ENCODE measurements around the gene RHD.
"Not testable (repeated sequence)": the region's sequence is repeated elsewhere in the genome, so short reads cannot be mapped to it uniquely, and the experiment has no call there.

The RHD gene

DNA sequence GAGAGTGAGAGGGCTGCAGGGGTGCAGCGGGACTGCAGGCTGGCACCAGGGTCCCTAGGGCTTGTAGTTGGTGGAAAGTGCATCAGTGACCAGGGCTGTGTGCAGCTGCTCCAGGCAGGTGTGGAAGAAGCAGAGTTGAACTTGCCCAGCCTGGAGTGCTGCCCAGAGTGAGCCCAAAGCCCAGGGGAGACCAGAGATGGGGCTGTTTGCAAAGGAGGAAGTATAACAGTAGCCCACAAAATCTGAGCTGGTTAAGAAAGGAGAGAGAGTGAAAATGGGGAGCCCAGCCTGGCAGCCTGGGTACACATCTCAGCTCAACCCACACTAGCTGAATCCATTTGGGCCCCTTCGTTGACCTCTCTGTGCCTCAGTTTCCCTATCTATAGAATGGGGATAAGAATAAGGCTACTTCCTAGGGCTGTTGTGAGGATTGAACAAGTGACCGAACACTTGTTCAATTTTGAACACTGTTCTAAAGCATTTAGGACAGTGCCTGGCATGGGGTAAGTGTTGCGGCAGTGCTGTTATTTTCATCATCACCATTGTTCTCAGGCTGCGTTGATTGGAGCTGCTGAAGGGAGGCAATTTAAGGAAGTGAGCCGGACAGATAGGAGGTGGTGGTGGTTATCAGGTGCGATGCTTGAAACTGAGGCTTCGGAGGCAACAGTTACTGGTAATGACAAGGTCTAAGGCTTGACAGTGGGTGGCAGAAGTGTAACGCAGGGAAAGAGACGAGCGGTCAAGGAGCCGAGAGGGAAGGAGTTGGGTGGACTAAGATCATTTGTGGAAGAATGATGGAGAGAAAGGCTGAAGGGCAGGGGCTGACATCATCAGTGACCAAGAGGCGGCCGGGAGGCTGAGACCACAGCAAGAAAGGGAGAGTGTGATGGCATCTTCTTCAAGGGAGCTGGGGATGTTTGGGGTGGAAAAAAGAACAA lies 22.8 kb downstream of the RHD start:
- not testable (repeated sequence) for DNase-seq (ENCODE audit: low read depth); H3K4me3 ChIP-seq (ENCODE audit: low read depth, low read length)

DNA sequence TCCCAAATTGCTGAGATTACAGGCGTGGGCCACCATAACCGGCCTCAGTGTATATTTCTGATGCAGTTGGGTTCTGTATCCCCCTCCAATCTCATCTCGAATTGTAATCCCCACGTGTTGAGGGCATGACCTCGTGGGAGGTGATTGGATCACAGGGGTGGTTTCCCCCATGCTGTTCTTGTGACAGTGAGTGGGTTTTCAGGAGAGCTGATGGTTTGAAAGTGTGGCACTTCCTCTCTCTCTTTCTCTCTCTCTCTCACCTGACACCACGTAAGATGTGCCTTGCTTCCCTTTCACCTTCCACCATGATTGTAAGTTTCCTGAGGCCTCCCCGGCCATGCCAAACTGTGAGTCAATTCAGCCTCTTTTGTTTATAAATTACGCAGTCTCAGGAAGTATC lies 24.2 kb downstream of the RHD start:
- not testable (repeated sequence) for DNase-seq (ENCODE audit: low read depth); H3K4me3 ChIP-seq (ENCODE audit: low read depth, low read length)

DNA sequence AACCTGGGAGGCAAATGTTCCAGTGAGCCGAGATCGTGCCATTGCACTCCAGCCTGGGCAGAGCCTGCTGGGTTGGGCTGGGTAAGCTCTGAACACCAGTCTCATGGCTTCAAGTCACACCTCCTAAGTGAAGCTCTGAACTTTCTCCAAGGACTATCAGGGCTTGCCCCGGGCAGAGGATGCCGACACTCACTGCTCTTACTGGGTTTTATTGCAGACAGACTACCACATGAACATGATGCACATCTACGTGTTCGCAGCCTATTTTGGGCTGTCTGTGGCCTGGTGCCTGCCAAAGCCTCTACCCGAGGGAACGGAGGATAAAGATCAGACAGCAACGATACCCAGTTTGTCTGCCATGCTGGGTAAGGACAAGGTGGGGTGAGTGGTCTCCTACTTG lies 28.4 kb downstream of the RHD start:
- not testable (repeated sequence) for DNase-seq (ENCODE audit: low read depth); H3K4me3 ChIP-seq (ENCODE audit: low read depth, low read length)

DNA sequence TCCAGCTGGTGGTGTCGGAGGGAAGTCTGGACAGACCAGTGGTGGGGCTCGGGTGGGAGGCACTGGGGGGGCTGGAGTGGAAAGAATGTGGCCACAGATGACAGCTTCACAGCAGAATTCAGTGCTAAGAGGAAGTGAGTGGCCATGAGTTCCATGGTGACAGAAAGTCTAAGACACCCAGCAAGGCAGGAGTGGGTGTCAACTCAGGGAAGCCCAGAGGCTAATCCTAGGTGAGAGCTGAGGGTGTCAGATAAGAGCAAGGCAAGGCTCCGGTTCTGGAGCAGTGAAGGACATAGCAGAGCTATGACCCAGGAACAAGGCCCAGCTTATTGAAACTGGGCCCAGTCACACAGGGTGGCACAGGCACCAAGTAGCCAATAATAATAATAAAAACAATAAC lies 30.0 kb downstream of the RHD start:
- not testable (repeated sequence) for H3K4me3 ChIP-seq (ENCODE audit: low read depth, low read length); DNase-seq (ENCODE audit: low read depth)

DNA sequence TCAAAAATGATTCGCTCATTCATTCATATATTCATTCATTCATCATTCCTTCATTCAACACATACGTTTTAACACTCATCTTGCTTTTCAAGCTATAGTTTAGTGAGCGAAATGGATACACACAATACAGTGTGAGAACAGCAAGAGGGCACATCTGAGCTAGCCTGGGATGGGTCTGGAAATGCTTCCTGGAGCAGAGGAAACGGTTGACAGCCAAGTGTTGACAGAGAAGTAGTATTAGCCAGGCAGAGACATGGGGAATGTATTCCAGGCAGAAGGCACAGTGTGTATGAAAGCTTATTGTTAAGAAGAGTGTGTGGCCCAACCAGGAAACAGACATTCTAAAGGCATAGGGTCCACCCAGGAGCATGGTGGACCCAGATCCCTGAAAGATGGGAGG lies 32.6 kb downstream of the RHD start:
- not testable (repeated sequence) for H3K4me3 ChIP-seq (ENCODE audit: low read depth, low read length); DNase-seq (ENCODE audit: low read depth)

DNA sequence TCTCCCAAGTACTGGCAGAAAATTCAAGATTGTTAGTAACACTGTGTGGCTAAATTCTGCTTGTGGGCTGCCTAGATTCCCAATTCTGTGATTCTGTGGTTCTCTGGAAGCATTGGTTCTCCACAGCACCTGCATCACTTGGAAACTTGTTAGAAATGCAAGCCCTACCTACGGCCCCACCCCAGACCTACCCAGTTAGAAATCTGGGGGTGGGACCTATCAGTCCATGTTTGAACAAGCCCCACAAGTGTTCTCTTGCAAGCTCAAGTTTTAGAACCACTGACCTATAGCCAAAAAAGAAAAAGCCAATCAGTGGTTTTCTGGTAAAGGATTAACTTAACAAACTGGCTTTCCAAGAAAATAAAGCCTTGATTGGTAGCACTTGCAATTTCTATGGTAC lies 35.9 kb downstream of the RHD start:
- not testable (repeated sequence) for DNase-seq (ENCODE audit: low read depth); H3K4me3 ChIP-seq (ENCODE audit: low read depth, low read length)

DNA sequence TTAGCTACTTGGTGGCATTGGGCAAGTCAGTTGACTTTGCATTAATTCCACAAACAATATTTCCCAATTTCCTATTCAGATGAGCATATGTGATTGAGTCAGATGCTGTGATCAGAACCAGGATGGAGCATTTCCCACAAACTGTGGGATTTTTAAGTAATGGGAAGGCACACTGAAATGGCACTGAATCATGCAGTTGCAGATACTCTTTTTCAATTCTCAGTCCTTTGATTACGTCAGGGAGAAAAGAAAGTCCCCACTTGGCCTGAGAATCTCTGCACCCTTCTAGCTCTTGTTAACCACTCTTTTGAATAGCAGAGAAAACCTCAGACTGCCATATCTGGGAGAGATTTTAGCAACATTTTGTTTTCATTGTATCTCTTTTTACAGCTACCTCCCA lies 36.8 kb downstream of the RHD start:
- DNase-seq (ENCODE audit: low read depth); H3K4me3 ChIP-seq (ENCODE audit: low read depth, low read length): not testable (repeated sequence)

DNA sequence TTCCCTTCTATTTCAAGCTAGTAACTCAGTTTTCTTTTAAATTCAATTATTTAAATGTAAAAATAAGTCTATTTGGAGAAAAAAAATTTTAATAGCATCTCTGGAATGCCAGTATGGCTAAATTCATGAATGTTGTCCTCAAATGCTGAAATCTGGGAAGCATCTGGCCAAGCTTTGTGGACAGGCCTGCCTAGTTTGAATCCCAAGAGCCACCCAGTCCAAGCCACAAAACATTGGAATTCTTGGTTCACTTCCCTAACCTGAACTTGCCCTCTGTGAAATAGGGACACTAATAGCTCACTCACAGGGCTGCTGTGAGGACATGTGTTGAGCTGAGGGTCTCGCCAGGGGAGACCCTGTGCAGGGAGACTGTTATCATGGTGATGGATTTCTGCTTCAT lies 37.2 kb downstream of the RHD start:
- DNase-seq (ENCODE audit: low read depth) = not testable (repeated sequence)

DNA sequence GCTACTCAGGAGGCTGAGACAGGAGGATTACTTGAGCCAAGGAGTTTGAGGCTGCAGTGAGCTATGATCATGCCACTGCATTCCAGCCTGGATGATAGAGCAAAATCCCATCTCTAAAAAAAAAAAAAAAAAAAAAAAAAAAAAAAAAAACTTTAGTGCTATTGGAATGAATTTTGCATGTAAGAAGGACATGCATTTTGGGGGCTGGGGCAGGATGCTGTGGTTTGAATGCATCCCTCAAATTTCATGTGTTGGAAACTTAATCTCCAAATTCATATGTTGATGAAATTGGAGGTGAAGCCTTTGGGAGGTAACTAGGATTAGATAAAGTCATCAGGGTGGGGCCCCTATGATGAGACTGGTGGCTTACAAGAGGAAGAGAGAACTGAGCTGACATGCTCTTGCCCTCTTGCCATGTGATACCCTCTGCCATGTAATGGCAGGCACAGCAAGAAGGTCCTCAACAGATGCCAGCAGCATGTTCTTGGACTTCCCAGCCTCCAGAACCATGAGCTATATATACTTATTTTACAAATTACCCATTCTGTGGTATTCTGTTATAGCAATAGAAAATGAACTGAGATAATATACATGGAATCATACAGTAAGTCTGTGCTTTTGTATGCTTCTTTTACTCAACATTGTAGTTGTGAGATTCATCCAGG lies 40.6 kb downstream of the RHD start:
- H3K4me3 ChIP-seq (ENCODE audit: low read depth, low read length); DNase-seq (ENCODE audit: low read depth): not testable (repeated sequence)

More for the DNA sequence above, 37.2 kb downstream of the RHD start:
- H3K4me3 ChIP-seq (ENCODE audit: low read depth, low read length) = not testable (repeated sequence)

DNA sequence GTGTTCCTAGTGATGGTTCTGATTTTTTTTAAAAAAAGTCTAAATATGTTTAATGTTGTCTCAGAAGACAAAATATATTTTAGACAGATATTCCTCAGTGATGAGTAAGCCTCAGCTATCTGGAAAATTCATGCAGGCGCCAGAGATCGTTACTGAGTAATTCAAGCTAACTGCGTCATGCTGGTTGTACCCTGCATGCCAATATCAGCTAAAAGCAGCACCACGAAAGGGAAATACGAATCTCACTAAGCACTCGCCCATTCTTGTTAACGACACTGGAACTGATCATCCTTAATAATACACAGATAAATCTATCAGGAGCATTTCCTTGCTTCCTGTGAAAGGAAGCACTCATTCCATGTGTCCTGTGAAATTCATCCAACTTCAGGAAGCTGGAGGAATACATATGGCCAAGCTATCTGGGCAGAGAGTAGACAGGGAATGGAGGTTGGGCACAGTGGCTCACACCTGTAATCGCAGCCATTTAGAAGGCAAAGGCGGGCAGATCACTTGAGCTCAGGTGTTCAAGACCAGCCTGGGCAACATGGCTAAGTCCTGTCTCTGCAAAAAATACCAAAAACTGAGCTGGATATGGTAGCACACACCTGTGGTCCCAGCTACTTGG lies 48.1 kb downstream of the RHD start:
- peak; percentile 76 for DNase-seq (ENCODE audit: low read depth)
- H3K4me3 ChIP-seq (ENCODE audit: low read depth, low read length) = not testable (repeated sequence)

DNA sequence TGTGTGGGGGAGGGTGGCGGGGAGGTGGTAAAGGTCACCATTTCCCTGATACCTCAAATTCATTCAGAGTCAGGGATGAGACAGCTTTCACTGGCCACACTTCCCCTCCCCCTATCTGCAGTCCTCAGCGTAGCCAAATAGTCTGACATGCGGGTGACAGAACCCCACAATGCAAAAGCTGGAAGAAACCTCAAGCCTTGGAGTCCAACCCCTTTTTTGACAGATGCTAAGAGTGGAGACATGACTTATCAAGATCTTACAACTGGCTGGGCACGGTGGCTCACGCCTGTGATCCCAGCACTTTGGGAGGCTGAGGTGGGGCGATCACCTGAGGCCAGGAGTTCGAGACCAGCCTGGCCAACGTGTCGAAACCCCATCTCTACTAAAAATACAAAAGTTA lies 49.8 kb downstream of the RHD start:
- DNase-seq (ENCODE audit: low read depth); H3K4me3 ChIP-seq (ENCODE audit: low read depth, low read length): not testable (repeated sequence)

DNA sequence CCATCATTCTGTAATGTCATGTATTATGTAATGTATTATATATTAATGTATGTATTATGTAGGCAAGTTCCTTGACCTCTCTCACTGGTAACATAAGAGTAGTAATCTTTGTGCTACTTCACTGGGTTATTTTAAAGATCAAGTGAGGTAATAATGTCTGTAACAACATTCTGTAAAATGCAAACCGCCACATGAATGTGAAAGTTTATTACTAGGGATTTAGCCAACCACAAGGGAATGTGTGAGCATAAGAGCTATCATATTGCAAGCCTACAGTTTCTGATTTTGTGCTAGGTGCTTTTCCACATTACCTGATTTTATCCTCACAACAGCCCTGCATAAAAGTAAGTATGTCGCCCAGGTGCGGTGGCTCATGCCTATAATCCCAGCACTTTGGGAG lies 52.1 kb downstream of the RHD start:
- not testable (repeated sequence) for DNase-seq (ENCODE audit: low read depth); H3K4me3 ChIP-seq (ENCODE audit: low read depth, low read length)

DNA sequence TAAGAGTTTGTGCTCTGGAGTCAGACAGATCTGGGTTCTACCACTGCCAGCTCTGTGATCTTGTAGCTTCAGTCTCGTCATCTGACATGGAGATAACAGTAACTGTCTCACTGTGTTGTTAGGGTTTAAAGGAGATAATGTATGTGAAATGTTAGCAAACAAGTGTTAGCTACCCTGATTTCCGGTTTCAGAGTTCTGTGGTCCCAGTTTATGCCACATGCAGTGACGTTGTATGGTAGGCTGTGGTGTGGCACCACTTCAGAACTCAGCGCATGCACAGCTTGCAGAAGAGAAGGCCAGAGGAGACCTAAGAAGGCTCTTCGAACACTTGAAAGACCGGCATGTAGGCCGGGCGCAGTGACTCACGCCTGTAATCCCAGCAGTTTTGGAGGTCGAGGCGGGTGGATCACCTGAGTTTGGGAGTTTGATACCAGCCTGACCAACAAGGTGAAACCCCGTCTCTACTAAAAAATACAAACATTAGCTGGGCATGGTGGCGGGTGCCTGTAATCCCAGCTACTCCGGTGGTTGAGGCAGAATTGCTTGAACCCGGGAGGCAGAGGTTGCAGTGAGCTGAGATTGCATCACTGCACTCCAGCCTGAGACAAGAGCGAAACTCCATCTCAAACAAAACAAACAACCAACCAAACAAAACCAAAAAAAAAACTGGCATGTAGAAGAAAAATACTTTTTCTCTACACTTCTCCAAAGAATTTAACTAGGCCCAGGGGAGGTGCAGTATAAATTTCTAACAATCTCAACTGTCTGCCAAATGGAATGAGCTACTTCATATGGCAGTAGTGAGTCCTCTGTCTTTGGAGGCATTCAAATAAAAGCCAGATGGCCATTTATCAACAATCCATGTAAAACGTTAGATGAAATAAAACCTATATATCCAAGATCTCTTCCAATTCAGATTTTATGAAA lies 55.8 kb downstream of the RHD start:
- DNase-seq (ENCODE audit: low read depth); H3K4me3 ChIP-seq (ENCODE audit: low read depth, low read length): not testable (repeated sequence)

DNA sequence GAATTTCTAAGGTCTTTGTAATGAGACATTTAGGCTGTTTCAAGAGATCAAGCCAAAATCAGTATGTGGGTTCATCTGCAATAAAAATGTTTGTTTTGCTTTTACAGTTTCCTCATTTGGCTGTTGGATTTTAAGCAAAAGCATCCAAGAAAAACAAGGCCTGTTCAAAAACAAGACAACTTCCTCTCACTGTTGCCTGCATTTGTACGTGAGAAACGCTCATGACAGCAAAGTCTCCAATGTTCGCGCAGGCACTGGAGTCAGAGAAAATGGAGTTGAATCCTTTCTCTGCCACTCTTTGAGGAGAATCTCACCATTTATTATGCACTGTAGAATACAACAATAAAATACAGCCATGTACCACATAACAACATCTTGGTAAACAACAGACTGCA lies 56.5 kb downstream of the RHD start:
- not testable (repeated sequence) for DNase-seq (ENCODE audit: low read depth); H3K4me3 ChIP-seq (ENCODE audit: low read depth, low read length)

DNA sequence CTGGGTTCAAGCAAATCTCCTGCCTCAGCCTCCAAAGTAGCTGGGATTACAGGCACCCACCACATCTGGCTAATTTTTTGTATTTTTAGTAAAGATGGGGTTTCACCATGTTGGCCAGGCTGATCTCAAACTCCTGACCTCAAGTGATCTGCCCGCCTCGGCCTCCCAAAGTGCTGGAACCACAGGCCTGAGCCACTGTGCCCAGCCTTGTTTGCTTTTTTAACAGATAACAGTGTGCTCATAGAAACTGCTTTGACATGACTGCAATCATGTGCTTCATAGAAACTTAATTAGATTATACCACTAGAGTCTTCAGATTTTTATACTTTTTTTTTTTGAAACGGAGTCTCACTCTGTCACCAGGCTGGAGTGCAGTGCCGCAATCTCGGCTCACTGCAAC lies 57.0 kb downstream of the RHD start:
- not testable (repeated sequence) for DNase-seq (ENCODE audit: low read depth); H3K4me3 ChIP-seq (ENCODE audit: low read depth, low read length)

DNA sequence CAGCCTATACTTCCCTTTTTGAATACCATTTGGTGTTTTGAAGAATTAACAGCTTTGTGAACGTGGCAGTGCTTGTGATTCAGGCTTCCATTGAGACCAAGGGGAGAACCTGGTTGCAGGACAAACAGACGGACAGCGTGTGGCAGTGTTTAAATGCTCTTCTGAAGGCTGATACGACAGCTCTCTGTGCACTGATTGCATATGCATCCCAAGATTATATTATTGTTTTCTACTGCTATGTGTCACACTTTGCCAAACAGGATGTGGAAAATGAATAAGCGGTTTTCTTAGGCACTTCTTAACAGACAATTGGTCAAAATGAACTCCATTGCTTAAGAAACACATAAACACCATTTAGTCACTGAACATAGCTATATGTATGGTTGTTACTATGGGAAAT lies 57.6 kb downstream of the RHD start:
- DNase-seq (ENCODE audit: low read depth) = peak; percentile 51
- H3K4me3 ChIP-seq (ENCODE audit: low read depth, low read length) = not testable (repeated sequence)

DNA sequence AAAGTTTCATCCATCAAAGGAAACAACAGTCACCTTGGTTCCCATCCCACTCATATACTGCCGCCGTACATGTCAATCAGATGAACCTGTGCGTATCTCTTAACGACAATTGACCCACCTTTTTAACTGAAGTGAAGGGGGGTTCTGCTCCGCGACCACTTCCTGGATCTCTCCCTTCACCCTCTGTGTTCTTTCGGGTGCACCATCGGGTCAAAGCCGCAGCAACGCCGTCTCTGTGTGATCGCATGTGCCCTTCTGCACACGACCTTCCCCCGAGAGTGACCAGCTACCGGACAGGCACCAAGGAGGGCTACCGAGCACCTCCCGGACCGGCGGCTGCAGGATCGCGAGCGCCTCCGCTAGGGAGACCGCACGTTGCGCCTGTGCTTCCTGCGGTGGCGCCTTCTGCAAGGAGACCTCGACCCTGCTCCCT lies 64.6 kb downstream of the RHD start:
- H3K4me3 ChIP-seq (ENCODE audit: low read depth, low read length) = peak overlapping the region; percentile 60
- DNase-seq (ENCODE audit: low read depth) = not testable (repeated sequence)

DNA sequence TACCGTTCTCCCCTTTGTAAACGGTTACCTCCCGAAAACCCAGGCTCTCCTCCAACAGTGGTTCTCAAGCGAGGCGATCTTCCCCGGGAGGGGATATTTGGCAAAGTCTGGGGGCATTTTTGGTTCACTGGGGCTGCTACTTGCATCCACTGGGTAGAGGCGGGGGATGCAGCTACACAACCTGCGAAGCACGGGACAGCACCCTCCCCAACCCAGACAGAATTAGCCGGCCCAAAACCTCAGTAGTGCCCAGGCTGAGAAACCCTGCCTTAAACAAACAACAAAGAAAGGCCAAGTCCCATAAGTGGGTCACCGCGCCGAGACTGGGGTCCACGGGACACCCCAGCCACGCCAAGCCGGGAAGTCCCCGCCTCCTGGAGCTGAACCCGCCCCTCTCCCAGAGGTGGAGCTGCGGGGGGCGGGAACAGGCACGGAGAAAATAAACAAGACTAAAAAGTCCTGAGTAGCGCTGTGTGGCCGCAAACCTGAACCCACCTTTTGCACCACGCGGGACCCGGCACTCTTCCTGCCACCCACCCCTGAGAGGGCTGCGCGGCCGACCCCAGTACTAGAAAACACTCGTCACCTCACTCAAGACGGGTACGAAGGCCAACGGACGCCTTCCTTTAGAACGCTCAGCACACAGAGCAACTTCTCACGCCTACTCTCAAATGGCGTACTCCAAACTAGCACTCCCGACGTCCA lies 65.3 kb downstream of the RHD start:
- DNase-seq (ENCODE audit: low read depth) = not testable (repeated sequence)
- H3K4me3 ChIP-seq (ENCODE audit: low read depth, low read length) = peak overlapping the region; percentile 99

Measured in skeletal muscle cell (primary cell).